ENCODE results near the gene SETBP1.

Gene SETBP1

GRCh38 chr18:44836263-44836662 is 155.6 kb downstream of the SETBP1 start (continued):
- TF ChIP-seq ZNF692 (tag by site-specific recombination; IDR thresholded peaks at IDR 0.05), result no peak
- no peak for TF ChIP-seq ZNF501 (tag by site-specific recombination; IDR thresholded peaks at IDR 0.05)
- TF ChIP-seq ZNF404 (tag by site-specific recombination; IDR thresholded peaks at IDR 0.05), result no peak

GRCh38 chr18:44837482-44838180 is 156.9 kb downstream of the SETBP1 start:
- TF ChIP-seq ZNF214 (tag by site-specific recombination; IDR thresholded peaks at IDR 0.05; ENCODE audit: borderline replicate concordance) (no peak), ZNF280D (tag by site-specific recombination; IDR thresholded peaks at IDR 0.05) (no peak), ZNF416 (tag by site-specific recombination; IDR thresholded peaks at IDR 0.05) (no peak), ZNF777 (tag by site-specific recombination; IDR thresholded peaks at IDR 0.05; ENCODE audit: borderline replicate concordance) (no peak), ZNF155 (tag by site-specific recombination; IDR thresholded peaks at IDR 0.05) (no peak), ZBTB1 (tag by site-specific recombination; IDR thresholded peaks at IDR 0.05) (no peak), ZNF449 (tag by site-specific recombination; IDR thresholded peaks at IDR 0.05) (no peak), MYNN (tag by site-specific recombination; IDR thresholded peaks at IDR 0.05; ENCODE audit: borderline replicate concordance) (no peak), ZBTB44 (tag by site-specific recombination; IDR thresholded peaks at IDR 0.05) (no peak), MEIS1 (CRISPR knock-in tag; IDR thresholded peaks at IDR 0.05; ENCODE audit: borderline replicate concordance) (no peak), ZNF324 (tag by site-specific recombination; IDR thresholded peaks at IDR 0.05) (no peak), YY1 (tag by site-specific recombination; IDR thresholded peaks at IDR 0.05) (no peak)
- H3K36me3 ChIP-seq (ENCODE audit: control insufficient read depth in 2 of 2, insufficient read depth in 1 of 2, low read length in 2 of 2), result no peaks in the 10 kb centered on the region
- H3K27ac ChIP-seq (ENCODE audit: extremely low read depth, low read depth, low read length), result no peak overlapping the region
- CTCF ChIA-PET, result no interaction called here
- no peak overlapping the region for H3K4me3 ChIP-seq (ENCODE audit: low read depth, low read length)
- POLR2A ChIA-PET, result no interaction called here
- H3K4me1 ChIP-seq (ENCODE audit: control insufficient read depth, insufficient read depth, low read length), result peaks cover 20% of the 10 kb centered on the region
- no peaks in the 10 kb centered on the region for H3K9me3 ChIP-seq (ENCODE audit: control insufficient read depth, insufficient read depth, low read depth, low read length)
